Skeletal muscle cell (primary cell): ENCODE measurements around the gene TM9SF3.

ENCODE experiments used
- DNase-seq: peaks from one replicate; pipeline ENCODE4 v3.0.0-alpha.2; 2010; ENCODE audit warnings: low read depth
- H3K4me3 ChIP-seq: 2 replicates; pipeline ENCODE4 v1.5.1; 2011; ENCODE audit warnings: low read depth, mild to moderate bottlenecking, control low read depth, low read length, moderate library complexity

Gene TM9SF3

GRCh38 chr10:96606946-96607345, 20.1 kb upstream of the TM9SF3 start:
- H3K4me3 ChIP-seq: no peak overlapping the region
- no peak for DNase-seq

- no peak overlapping the region for H3K4me3 ChIP-seq
- DNase-seq: peak; percentile 20
Observed at GRCh38 chr10:96606216-96606615, 19.4 kb upstream of the TM9SF3 start.

- no peak overlapping the region for H3K4me3 ChIP-seq
- no peak for DNase-seq
Observed at GRCh38 chr10:96600337-96600736, 13.5 kb upstream of the TM9SF3 start.

DNA sequence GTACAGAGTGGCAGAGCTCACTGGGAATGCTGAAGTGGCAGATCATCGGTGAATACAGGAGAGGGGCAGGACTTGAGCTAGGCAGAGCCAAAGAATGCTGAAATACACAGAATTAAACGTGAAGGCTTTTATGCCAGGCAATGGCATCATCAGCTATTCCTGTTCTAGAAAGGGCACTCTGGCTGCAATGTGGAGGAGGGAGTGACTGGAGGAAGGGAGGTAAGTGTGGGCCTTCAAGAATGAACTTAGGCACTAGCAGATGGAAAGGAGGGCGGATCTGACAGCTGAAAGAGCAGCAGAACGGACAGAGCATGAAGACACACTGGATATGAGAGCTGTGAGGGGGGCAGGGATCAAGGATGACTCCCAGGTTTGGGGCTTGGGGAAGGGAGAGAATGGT, 12.0 kb upstream of the TM9SF3 start:
- no peak for DNase-seq
- no peak overlapping the region for H3K4me3 ChIP-seq

DNA sequence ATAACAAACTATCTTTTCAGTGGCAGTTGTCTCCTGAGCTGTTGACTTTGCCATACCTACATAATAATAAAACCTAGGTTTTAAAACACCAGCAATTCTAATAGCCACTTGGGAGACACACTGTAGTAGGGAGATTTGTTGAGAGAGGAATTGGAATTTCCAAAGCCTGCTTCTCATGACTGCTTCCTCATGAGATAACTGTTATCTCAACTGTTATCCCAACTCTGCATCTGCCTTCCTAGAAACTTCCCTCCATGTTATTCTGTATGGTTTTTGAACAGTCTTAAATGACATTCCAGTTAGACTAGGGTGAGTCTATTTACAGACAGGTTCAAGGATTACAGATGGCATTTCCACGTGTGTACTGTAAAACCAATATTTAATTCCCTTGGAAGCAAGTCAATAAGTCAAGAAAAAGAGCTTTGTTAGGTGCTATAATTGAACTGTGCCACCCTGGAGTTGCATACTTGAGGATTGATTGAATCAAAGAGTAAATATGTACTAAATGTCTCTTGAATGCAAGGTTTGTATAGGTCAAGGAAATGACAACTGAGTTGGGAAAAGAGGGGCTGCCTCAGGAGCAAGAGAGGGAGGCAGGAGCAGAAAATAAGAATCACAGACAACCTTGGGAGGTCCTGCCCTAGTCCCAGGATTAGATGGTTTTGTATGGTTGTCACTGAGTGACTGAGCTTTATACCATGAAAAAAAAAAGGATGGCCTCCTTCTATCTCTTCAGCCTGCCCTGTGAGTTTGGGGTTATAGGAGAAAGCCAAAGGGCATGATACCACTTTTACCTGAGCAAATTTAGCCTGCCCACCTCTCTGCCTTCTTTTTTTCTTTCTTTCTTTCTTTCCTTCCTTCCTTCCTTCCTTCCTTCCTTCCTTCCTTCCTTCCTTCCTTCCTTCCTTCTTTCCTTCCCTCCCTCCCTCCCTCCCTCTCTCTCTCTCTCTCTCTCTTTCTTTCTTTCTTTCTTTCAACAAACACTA, 9.9 kb upstream of the TM9SF3 start:
- DNase-seq: no peak
- no peak overlapping the region for H3K4me3 ChIP-seq

GRCh38 chr10:96595741-96596140, 8.9 kb upstream of the TM9SF3 start:
- no peak overlapping the region for H3K4me3 ChIP-seq
- no peak for DNase-seq

DNA sequence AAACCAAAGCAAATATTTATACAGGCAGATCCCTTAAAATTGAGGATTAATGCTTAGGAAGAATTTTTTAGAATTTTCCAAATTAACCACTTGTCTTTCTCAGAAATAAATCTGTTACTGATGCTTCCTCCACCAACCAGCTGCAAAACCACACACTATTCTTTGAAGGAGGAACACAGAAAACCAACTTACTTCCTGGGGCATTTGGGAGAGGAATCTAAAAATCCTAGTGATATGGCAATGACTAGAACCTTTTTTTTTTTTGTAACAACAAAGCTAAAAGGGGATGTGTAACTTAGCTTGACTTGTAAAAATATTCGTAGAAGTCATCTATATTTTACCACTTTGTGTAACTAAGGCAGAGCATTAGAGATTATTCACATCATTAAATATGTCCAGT, 5.1 kb upstream of the TM9SF3 start:
- H3K4me3 ChIP-seq: no peak overlapping the region
- DNase-seq: no peak

DNA sequence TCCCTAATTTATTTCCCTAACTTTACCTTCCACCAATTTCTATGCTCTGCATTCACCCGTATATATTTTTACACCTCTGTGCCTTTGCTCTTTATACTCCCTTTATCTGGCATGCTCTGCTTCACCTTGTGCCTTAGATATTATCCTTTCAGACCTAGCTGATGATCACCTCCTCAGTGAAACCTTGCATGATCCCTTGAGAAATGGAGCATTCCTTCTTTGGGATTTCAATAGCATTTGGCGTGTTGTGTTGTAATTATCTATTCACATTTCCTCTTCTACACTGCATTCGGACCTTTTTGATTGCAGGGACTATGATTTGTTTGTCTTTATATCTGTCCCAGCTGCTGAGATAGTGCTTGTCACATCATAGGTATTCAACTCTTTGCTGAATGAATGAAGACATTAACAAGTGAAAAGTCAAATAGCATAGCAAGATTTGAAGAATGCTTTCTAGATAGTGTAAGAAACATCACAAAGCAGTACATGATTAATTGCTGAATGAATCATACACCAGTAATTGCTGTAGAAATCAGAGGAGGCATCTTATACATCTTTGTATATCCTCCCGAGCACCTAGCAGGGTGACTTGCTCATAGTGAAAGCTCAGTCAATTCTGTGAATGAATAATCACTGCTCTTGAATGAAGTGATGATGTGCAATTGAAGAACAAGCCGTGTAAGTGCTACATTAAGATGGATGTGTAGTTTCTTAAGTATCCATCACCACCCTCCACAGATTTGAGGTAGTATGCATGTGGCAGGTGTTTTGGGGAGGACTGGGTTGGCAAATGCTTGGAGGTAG, 2.0 kb upstream of the TM9SF3 start:
- DNase-seq: no peak
- no peak overlapping the region for H3K4me3 ChIP-seq

DNA sequence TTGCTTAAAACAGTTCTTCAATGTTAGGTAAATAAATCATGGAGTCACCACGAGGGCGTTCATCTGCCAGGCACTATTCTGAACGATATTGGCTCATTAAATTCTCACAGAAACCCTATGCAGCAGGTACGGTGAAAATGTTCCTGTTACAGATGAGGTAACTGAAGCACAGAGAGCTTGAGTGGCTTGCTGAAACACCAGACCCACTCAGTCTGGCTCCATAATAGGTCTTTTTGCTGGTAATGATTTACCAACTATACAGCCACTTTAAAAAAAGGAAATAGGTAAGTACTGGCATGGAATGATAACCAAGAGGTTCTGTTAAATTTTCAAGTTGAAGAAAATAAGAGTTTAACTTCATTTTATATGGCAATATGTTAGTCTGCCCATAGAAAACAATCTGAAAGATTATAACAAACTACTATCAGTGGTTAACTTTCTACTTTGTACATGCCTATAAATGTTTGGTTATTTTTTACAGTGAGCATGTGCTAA, 1.3 kb upstream of the TM9SF3 start:
- peak overlapping the region; percentile 82 for H3K4me3 ChIP-seq
- DNase-seq: no peak

DNA sequence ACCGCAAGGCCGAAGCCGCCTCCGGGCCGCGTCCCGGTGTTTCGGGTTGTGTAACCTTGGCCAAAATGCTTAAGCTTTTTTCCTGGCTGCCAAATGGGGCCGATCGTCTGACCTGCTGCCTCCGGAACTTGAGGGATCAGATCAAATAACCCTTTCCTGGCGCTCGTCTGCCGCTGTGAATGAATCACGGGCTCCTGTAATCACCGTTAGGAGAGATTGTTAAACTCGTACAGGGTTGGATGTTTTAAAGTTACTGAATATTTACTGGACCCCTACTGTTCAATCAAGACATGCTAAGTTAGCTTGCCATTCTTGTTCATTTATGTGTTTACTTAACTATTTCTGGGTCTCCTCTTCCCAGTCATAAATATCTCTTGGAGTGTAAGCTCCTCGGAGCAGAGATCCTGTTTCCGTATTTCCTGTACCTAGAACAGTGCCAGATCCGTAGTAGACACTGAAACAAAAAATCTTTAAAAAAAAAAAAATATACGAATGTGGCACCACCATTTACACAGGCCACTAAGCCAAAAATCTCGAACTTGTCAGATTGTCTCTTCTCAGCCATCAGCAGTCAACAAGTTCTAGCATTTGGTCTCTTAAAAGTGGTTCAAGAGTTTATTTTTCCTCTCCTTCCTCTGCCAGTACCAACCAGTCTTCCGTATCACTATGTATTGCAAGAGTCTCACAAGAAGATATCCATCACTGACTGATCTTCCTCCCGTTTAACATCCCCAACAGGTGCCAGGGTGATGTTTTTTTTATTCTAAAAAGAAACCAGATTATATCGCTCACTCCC, 650 bp upstream of the TM9SF3 start:
- DNase-seq: peak; percentile 52
- peak overlapping the region; percentile 82 for H3K4me3 ChIP-seq

DNA sequence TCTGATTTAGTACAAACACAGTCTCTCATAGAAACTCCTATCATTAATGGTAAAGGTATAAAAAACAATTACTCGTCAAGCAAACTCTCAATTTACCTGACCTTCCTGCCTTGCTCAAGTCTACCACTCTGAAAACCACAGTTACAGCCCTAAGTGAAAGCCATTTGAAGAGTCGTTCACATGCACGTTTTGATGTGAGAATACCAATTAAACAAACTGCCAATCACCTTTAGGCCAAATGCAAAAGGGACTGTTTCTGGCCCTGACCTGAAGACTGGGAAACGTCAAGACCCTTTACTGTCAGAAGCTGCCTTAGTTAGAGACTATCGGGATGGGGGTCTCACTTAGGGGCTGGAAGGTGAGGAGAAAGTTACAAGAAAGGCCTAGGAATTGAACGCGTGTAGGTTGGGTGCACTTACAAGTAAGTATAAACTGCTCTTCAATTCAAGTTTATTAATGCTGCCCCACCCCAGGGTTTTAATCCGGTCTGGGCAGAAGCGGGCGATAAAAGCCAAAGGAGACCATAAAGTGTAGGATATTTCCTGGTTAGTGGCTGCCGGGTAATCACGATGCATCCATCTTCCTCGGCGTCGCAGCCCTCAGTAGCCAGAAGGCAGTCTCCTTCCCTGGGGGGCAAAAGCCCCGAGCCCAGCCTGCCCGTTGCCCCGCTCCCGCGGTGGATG, 935 bp downstream of the TM9SF3 start:
- no peak for DNase-seq
- H3K4me3 ChIP-seq: peak overlapping the region; percentile 82

DNA sequence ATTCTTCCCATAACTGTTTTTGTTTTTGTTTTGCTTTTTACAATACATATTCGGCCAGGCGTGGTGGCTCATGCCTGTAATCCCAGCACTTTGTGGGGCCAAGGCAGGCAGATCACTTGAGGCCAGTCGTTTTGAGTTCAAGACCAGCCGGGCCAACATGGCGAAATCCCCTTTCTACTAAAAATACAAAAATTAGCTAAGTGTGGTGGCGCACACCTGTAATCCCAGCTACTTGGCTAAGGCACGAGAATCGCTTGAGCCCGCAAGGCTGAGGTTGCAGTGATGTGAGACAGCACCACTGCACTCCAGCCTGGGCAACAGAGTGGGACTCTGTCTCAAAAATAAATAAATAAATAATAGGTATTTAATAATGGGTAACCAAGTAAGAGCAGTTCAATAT, 2.3 kb downstream of the TM9SF3 start:
- DNase-seq: no peak
- H3K4me3 ChIP-seq: no peak overlapping the region

- no peak overlapping the region for H3K4me3 ChIP-seq
- DNase-seq: no peak
Observed at GRCh38 chr10:96584035-96584434, 2.8 kb downstream of the TM9SF3 start.

DNA sequence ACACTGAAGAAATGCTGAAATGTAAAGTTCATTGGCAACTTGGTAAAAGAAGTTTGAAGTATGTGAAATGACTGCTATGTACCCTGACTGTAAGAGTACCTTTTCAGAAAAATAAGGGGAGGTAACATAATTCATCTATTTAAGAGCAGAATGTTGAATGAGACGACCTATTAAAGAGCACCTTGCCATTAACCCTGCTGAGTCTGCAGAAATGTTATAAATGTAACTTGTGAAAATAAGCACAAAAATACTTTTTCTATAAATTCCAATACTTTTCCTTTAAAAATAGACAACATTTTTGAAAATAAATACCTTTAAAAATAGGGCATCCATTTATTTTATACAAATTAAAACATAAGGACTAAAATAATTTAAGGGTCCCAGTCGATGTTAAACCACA, 7.7 kb downstream of the TM9SF3 start:
- no peak for DNase-seq
- H3K4me3 ChIP-seq: no peak overlapping the region

- H3K4me3 ChIP-seq: no peak overlapping the region
- DNase-seq: no peak
Observed at GRCh38 chr10:96578633-96579032, 8.2 kb downstream of the TM9SF3 start.

- DNase-seq: no peak
- no peak overlapping the region for H3K4me3 ChIP-seq
Observed at GRCh38 chr10:96578022-96578421, 8.8 kb downstream of the TM9SF3 start.

DNA sequence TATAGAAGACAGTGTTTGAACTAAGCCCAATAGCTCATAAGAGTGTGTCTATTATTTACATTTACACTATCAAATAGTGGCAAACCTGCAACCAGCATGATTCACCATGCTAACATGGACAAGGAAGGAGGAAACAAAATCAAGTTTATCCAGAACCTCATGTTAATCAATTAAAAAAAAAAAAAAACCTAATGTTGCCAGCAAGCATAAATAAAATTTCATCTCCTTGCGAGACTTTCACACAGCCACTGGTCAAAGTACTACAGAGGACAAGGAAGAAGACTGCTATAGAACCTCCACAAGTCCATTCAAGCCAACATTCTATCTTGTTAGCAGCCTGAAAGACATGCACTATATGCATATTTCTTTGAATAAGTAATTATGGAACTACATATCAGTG, 9.7 kb downstream of the TM9SF3 start:
- no peak for DNase-seq
- no peak overlapping the region for H3K4me3 ChIP-seq

DNA sequence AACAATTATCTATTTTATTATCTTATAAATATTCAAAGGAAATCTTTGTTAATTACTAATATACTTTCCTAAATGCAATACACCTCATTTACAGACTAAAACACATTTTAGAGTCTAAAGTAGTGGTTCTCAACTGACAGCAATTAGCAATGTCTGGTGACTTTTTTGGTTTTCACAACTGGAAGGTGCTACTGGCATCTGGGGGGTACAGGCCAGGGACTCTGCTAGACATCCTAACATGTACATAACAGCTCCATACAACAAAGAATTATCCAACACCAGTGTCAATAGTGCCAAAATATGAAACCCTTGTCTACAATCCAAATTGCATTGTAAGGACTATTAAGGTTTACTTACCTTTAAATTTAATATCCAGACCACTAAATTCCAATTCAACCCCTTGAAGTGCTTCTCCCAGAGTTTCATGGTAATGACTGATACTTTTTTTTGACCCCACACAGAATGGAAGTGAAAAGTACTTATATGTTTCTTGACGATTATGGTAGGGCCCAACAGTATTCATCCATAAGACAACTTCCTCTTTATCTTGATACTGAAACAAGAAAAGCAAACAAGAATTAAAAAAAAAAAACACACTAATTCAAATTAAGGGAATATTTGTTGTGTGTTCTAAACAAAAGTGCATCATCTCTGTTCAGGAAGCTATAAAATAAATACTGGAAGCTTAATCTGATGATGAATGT, 10.4 kb downstream of the TM9SF3 start:
- H3K4me3 ChIP-seq: no peak overlapping the region
- no peak for DNase-seq
